BLaER1 treated with 17β-estradiol and CSF1 and Interleukin-3, amounts not matched to agents 10 nM and 100 nM (cell line): ENCODE measurements around the gene GPATCH8.
"Not testable (repeated sequence)": the region's sequence is repeated elsewhere in the genome, so short reads cannot be mapped to it uniquely, and the experiment has no call there.

Experiments
- H3K27ac ChIP-seq, 11 experiments: shearing (Covaris generic); formaldehyde crosslinking; 2 replicates each; pipeline ENCODE4 v1.8.1; 2022
- H3K27me3 ChIP-seq, 11 experiments: shearing (Covaris generic); formaldehyde crosslinking; 2 replicates each; pipeline ENCODE4 v1.8.1; 2022
- H3K36me3 ChIP-seq, 11 experiments: shearing (Covaris generic); formaldehyde crosslinking; 2 replicates each; pipeline ENCODE4 v1.8.1; 2022
- H3K4me1 ChIP-seq, 10 experiments: shearing (Covaris generic); formaldehyde crosslinking; 2 replicates each; pipeline ENCODE4 v1.8.1; 2022
- H3K4me2 ChIP-seq, 11 experiments: shearing (Covaris generic); formaldehyde crosslinking; 2 replicates each; pipeline ENCODE4 v1.8.1; 2022
- H3K4me3 ChIP-seq, 10 experiments: shearing (Covaris generic); formaldehyde crosslinking; 2 replicates each; pipeline ENCODE4 v1.8.1; 2022
- H3K9ac ChIP-seq, 11 experiments: shearing (Covaris generic); formaldehyde crosslinking; 2 replicates each; pipeline ENCODE4 v1.8.1; 2022
- H3K9me3 ChIP-seq, 11 experiments: shearing (Covaris generic); formaldehyde crosslinking; replicated peaks in 1 of 11; 2 replicates each; pipeline ENCODE4 v1.8.1; 2022
- H4K20me1 ChIP-seq, 11 experiments: shearing (Covaris generic); formaldehyde crosslinking; 2 replicates each; pipeline ENCODE4 v1.8.1; 2022
- Cebpa-rat ChIP-seq, 11 experiments: shearing (Covaris generic); IDR thresholded peaks; 2 replicates each; pipeline ENCODE4 v1.8.1; 2022

Gene GPATCH8

DNA sequence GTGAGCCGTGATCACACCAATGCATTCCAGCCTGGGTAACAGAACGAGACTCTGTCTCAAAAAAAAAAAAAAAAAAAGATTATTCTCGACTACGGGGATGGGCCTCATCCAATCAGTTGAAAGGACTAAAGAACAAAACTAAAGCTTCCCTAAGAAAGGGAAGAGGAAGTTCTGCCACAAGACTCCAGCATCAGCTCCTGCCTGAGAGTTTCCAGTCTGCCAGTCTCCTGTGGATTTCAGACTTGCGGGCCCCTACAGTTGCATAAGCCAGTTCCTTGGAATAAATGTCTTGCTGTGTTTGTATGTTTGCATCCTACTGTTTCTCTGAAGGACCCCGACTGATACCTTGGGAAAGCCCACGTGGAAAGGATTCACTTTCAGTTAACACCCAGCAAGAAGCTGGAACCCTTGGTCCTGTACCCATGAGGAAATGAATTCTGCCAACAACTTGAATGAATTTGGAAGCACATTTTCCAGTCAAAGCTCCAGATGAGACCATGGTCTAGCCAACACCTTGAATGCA, 27.8 kb upstream of the GPATCH8 start:
- Histone ChIP-seq H4K20me1 (no peaks in the 10 kb centered on the region), H3K9ac (no peak overlapping the region), H3K4me3 (no peak overlapping the region), H3K27me3 (no peaks in the 10 kb centered on the region), H3K27ac (no peak overlapping the region), H3K36me3 (no peaks in the 10 kb centered on the region), H3K9me3 (peaks cover 10 to 21% (median 16%) of the 10 kb centered on the region in 11 experiments; a peak in 19 of 22 replicates), H3K4me1 (peaks cover 10 to 49% (median 15%) of the 10 kb centered on the region in 10 experiments), H3K4me2 (peak overlapping the region in 2 of 11 experiments; percentile 34 to 37; a peak in 3 of 22 replicates)
- no peak for TF ChIP-seq Cebpa-rat (IDR thresholded peaks at IDR 0.05)

DNA sequence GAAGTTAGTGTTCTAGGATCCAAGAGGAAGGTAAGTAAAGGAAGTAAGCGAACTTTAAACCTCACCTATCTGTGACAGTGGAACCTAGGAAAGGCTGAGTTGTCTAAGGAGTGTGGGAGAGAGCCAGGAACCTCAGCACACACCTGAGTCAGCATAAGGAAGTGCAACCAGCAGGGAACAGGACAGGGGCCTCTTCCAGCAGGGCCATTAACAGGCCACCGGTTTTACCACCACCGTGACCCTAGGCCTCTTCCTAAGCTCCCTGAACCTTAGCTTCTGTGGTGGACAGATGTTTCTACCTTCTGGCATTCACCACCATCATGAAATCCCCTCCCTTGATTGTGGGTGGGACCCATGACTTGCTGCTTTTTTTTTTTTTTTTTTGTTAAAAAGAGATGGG, 26.7 kb upstream of the GPATCH8 start:
- Histone ChIP-seq H3K4me1 (peaks cover 6 to 38% (median 9%) of the 10 kb centered on the region in 10 experiments), H4K20me1 (no peaks in the 10 kb centered on the region), H3K4me3 (no peak overlapping the region), H3K27ac (no peak overlapping the region), H3K36me3 (no peaks in the 10 kb centered on the region), H3K4me2 (no peak overlapping the region), H3K9ac (no peak overlapping the region), H3K9me3 (peaks cover 10 to 23% (median 16%) of the 10 kb centered on the region in 11 experiments; a peak in 19 of 22 replicates), H3K27me3 (no peaks in the 10 kb centered on the region)
- no peak for TF ChIP-seq Cebpa-rat (IDR thresholded peaks at IDR 0.05)

GRCh38 chr17:44527954-44528353, 24.7 kb upstream of the GPATCH8 start:
- H3K4me3 ChIP-seq: no peak overlapping the region
- no peaks in the 10 kb centered on the region for H3K27me3 ChIP-seq
- peaks cover 10 to 23% (median 16%) of the 10 kb centered on the region in 11 experiments; a peak in 19 of 22 replicates for H3K9me3 ChIP-seq
- no peak overlapping the region for H3K9ac ChIP-seq
- TF ChIP-seq Cebpa-rat (IDR thresholded peaks at IDR 0.05): no peak
- H3K36me3 ChIP-seq: no peaks in the 10 kb centered on the region
- H4K20me1 ChIP-seq: no peaks in the 10 kb centered on the region
- no peak overlapping the region for H3K27ac ChIP-seq
- peaks cover 0 to 20% (median 0%) of the 10 kb centered on the region in 10 experiments; a peak in 5 of 20 replicates for H3K4me1 ChIP-seq
- no peak overlapping the region for H3K4me2 ChIP-seq

GRCh38 chr17:44527102-44527501, 23.9 kb upstream of the GPATCH8 start:
- H3K27ac ChIP-seq: no peak overlapping the region
- H3K4me1 ChIP-seq: peaks cover 0 to 19% (median 0%) of the 10 kb centered on the region in 10 experiments; a peak in 4 of 20 replicates
- no peak overlapping the region for H3K4me3 ChIP-seq

DNA sequence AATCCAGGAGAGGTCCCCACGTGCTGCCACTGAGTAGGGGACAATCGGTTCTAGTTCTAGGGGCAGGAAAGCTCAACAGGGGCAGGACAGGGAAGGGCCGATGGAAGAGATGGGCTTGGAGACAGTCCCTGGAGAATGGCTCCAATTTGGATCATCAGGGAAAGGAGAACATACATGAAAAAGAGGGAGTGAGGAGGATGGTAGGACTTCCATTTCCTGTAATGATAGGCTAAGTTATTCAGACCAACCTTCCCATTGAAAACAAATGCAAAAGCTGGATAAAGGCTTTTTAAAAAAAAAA, 20.4 kb upstream of the GPATCH8 start:
- no peak overlapping the region for H3K27ac ChIP-seq
- peaks cover 10 to 23% (median 16%) of the 10 kb centered on the region in 11 experiments; a peak in 19 of 22 replicates for H3K9me3 ChIP-seq
- H4K20me1 ChIP-seq: no peaks in the 10 kb centered on the region
- H3K4me3 ChIP-seq: no peak overlapping the region
- no peaks in the 10 kb centered on the region for H3K27me3 ChIP-seq
- H3K9ac ChIP-seq: no peak overlapping the region
- no peaks in the 10 kb centered on the region for H3K4me1 ChIP-seq
- no peak overlapping the region for H3K4me2 ChIP-seq
- TF ChIP-seq Cebpa-rat (IDR thresholded peaks at IDR 0.05): no peak
- H3K36me3 ChIP-seq: no peaks in the 10 kb centered on the region

More at GRCh38 chr17:44527102-44527501, 23.9 kb upstream of the GPATCH8 start:
- Histone ChIP-seq H3K9ac (no peak overlapping the region), H3K4me2 (no peak overlapping the region), H3K27me3 (no peaks in the 10 kb centered on the region), H3K9me3 (peaks cover 10 to 23% (median 16%) of the 10 kb centered on the region in 11 experiments; a peak in 19 of 22 replicates), H3K36me3 (no peaks in the 10 kb centered on the region), H4K20me1 (no peaks in the 10 kb centered on the region)
- TF ChIP-seq Cebpa-rat (IDR thresholded peaks at IDR 0.05): no peak

- no peak overlapping the region for H3K4me2 ChIP-seq
- H3K4me3 ChIP-seq: no peak overlapping the region
- H3K9ac ChIP-seq: no peak overlapping the region
- no peaks in the 10 kb centered on the region for H4K20me1 ChIP-seq
- peaks cover 10 to 22% (median 16%) of the 10 kb centered on the region in 11 experiments; a peak in 19 of 22 replicates for H3K9me3 ChIP-seq
- no peaks in the 10 kb centered on the region for H3K4me1 ChIP-seq
- H3K36me3 ChIP-seq: no peaks in the 10 kb centered on the region
- H3K27ac ChIP-seq: no peak overlapping the region
- no peaks in the 10 kb centered on the region for H3K27me3 ChIP-seq
- TF ChIP-seq Cebpa-rat (IDR thresholded peaks at IDR 0.05): no peak
Observed at GRCh38 chr17:44522883-44523671, 19.9 kb upstream of the GPATCH8 start.

DNA sequence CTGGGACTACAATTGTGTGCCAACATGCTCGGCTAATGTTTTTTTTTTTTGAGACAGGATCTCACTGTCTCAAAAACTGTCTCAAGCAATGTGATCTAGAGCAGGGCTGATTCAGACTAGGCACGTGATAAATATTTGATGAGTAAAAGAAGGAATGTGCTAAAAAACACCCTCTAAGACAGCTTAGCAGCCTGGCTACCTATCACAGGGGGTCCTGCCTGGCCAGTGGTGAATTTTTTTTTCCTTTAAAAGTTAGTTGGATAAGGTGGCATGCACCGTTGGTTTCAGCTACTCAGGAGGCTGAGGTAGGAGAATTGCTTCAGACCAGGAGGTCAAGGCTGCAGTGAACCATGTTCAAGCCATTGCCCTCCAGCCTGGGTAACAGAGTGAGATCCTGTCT, 14.8 kb upstream of the GPATCH8 start:
- no peaks in the 10 kb centered on the region for H3K27me3 ChIP-seq
- no peaks in the 10 kb centered on the region for H3K36me3 ChIP-seq
- H3K27ac ChIP-seq: no peak overlapping the region
- H4K20me1 ChIP-seq: no peaks in the 10 kb centered on the region
- no peak overlapping the region for H3K4me2 ChIP-seq
- no peak overlapping the region for H3K4me3 ChIP-seq
- no peaks in the 10 kb centered on the region for H3K4me1 ChIP-seq
- no peak for TF ChIP-seq Cebpa-rat (IDR thresholded peaks at IDR 0.05)
- no peak overlapping the region for H3K9ac ChIP-seq
- H3K9me3 ChIP-seq: no peaks in the 10 kb centered on the region

DNA sequence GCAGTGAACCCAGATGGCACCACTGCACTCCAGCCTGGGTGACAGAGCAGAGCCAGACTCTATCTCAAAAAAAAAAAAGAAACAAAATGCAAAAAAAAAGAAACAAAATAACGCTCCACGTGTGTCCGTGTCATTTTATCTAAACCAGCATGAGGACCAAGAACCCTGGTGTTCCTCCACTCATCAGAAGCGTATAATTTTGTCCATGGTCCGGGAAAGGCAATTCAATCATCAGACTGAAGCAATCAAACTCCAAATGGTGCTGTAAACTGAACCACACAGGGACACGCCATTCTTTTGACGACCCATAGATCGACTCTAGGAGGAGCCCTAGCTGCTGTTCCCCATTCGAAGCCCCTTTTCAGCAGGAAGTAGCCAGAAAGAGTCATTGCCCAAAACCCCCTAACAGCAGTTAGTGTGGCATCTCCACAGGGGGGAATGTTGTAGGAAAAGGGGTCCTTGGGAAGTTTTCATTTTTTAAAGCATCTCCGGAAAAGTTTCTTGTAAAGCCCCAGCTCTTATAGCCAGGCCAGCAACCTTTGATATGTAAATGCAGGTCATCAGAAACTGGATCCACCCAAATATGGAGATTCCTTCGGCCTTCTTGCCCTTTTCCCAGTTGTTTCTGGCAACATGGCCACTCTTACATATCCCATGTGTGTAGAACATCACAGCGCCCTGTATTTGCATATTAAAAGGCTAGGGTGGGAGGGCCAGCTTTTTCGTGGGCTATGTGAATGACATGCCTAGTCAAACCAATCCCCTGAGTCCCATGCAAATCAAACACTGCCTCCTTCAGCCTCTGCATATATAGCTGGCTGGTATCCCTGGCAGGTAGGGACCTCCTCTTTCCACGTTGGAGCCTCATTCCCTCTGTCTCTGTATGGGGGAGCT, 8.3 kb upstream of the GPATCH8 start:
- H3K4me2 ChIP-seq, H3K9ac ChIP-seq, H3K36me3 ChIP-seq, H3K27ac ChIP-seq, H3K4me1 ChIP-seq, H3K27me3 ChIP-seq, H3K4me3 ChIP-seq, H4K20me1 ChIP-seq, H3K9me3 ChIP-seq: not testable (repeated sequence)

GRCh38 chr17:44506939-44507604, 3.9 kb upstream of the GPATCH8 start:
- H3K36me3 ChIP-seq, H3K27ac ChIP-seq, H4K20me1 ChIP-seq, H3K4me2 ChIP-seq, H3K9ac ChIP-seq, H3K4me3 ChIP-seq, H3K27me3 ChIP-seq, H3K9me3 ChIP-seq: not testable (repeated sequence)
- H3K4me1 ChIP-seq: peaks cover 7 to 13% (median 9%) of the 10 kb centered on the region in 10 experiments
